ENCODE data around the gene DDX31. TPM values are rescaled to one million over a fixed set of nuclear protein-coding genes. Genes with fewer than 3 reads are reported as not detected.

Gene DDX31
- total and polyA plus RNA-seq, 2 donors (not counting 1 experiment from before 2014, with no cell fraction given), result 16.4 to 22.7 TPM

GRCh38 chr9:132694144-132694543, 24.4 kb upstream of the DDX31 start:
- WGBS (ENCODE audit: insufficient coverage), result no CpG with 5 or more reads among the region's 2 CpGs
- peaks cover 4% of the 10 kb centered on the region for H3K27me3 Mint-ChIP-seq
- no peaks in the 10 kb centered on the region for H4K20me1 ChIP-seq (ENCODE audit: control insufficient read depth, insufficient read depth, low read length, poor library complexity, severe bottlenecking)

GRCh38 chr9:132690696-132691095, 20.9 kb upstream of the DDX31 start:
- Mint-ChIP-seq H3K4me3 (no peak overlapping the region), H3K27ac (no peak overlapping the region), H3K4me1 (no peaks in the 10 kb centered on the region), H3K9me3 (ENCODE audit: insufficient read depth) (no peaks in the 10 kb centered on the region), H3K27me3 (no peaks in the 10 kb centered on the region)
- no peak overlapping the region for H3K4me2 ChIP-seq (replicated peaks; ENCODE audit: low read depth, low read length, poor library complexity, severe bottlenecking)
- intact Hi-C loops (cut with micrococcal nuclease), result no loop called here
- H4K20me1 ChIP-seq (ENCODE audit: control insufficient read depth, insufficient read depth, low read length, poor library complexity, severe bottlenecking), result peaks cover 5% of the 10 kb centered on the region
- no peak for TF ChIP-seq EZH2 (IDR thresholded peaks at IDR 0.05; ENCODE audit: borderline replicate concordance, insufficient read depth, low read depth, low read length, poor library complexity, severe bottlenecking)
- peaks cover 13 to 47% of the 10 kb centered on the region in 2 experiments for H3K36me3 ChIP-seq (replicated peaks in 1 of 2; ENCODE audit: control extremely low read depth in 1 of 2, control insufficient read depth in 1 of 2, extremely low read depth in 1 of 2, insufficient read depth in 2 of 2, low read length in 1 of 2)
- CTCF ChIA-PET, result no interaction called here
- no CpG with 5 or more reads among the region's 1 CpG for WGBS (ENCODE audit: insufficient coverage)
- POLR2A ChIA-PET, result no interaction called here
- H3K27me3 ChIP-seq (replicated peaks in 1 of 4; ENCODE audit: control extremely low read depth in 1 of 4, control insufficient read depth in 3 of 4, insufficient read depth in 4 of 4, low read length in 3 of 4), result no peaks in the 10 kb centered on the region
- no peak for DNase-seq
- no peak overlapping the region for H3K27ac ChIP-seq (ENCODE audit: low read length in 2 of 2)
- no peaks in the 10 kb centered on the region for H3K9me3 ChIP-seq (ENCODE audit: control extremely low read depth in 1 of 3, control insufficient read depth in 2 of 3, insufficient read depth in 1 of 3, low read length in 2 of 3)
- H3K4me3 ChIP-seq (ENCODE audit: control extremely low read depth in 1 of 5, extremely low read depth in 1 of 5, insufficient read depth in 1 of 5, low read depth in 2 of 5, low read length in 4 of 5), result no peak overlapping the region
- H3K4me1 ChIP-seq (ENCODE audit: control insufficient read depth in 2 of 2, insufficient read depth in 2 of 2, low read length in 2 of 2), result no peaks in the 10 kb centered on the region
- no peak overlapping the region for H3K9ac ChIP-seq (ENCODE audit: low read length)
- H2AFZ ChIP-seq (ENCODE audit: insufficient read depth, low read depth, low read length, poor library complexity, severe bottlenecking), result no peak overlapping the region
- no peak for ATAC-seq (ENCODE audit: low read depth)
- no peaks in the 10 kb centered on the region for H3K79me2 ChIP-seq (ENCODE audit: control insufficient read depth, insufficient read depth, low read length)

More at GRCh38 chr9:132694144-132694543, 24.4 kb upstream of the DDX31 start:
- intact Hi-C loops (cut with micrococcal nuclease), result loop anchor here (1.0 kb wide), 1 partner anchor 106 kb away; no protein-coding TSS in a partner anchor
- H3K27ac ChIP-seq (ENCODE audit: low read length in 2 of 2), result no peak overlapping the region
- H3K9me3 ChIP-seq (ENCODE audit: control extremely low read depth in 1 of 3, control insufficient read depth in 2 of 3, insufficient read depth in 1 of 3, low read length in 2 of 3), result peaks cover 1 to 23% (median 9%) of the 10 kb centered on the region in 3 donors
- ChIA-PET POLR2A (interaction anchor here (1.0 kb wide), 1 partner anchor 14 kb away, joined by 4 read pairs; no protein-coding TSS in a partner anchor), CTCF (interaction anchor here (0.8 to 1.5 kb wide), 4 partner anchors 14 to 104 kb away, joined by 3 to 4 read pairs (median 4); no protein-coding TSS in a partner anchor)
- Mint-ChIP-seq H3K4me3 (no peak overlapping the region), H3K27ac (no peak overlapping the region), H3K9me3 (ENCODE audit: insufficient read depth) (peaks cover 16% of the 10 kb centered on the region), H3K4me1 (no peaks in the 10 kb centered on the region)
- H3K4me3 ChIP-seq (ENCODE audit: control extremely low read depth in 1 of 5, extremely low read depth in 1 of 5, insufficient read depth in 1 of 5, low read depth in 2 of 5, low read length in 4 of 5), result no peak overlapping the region
- H3K27me3 ChIP-seq (replicated peaks in 1 of 4; ENCODE audit: control extremely low read depth in 1 of 4, control insufficient read depth in 3 of 4, insufficient read depth in 4 of 4, low read length in 3 of 4), result no peaks in the 10 kb centered on the region
- no peaks in the 10 kb centered on the region for H3K79me2 ChIP-seq (ENCODE audit: control insufficient read depth, insufficient read depth, low read length)
- DNase-seq (peak; percentile 24), ATAC-seq (ENCODE audit: low read depth) (no peak)
- H3K36me3 ChIP-seq (replicated peaks in 1 of 2; ENCODE audit: control extremely low read depth in 1 of 2, control insufficient read depth in 1 of 2, extremely low read depth in 1 of 2, insufficient read depth in 2 of 2, low read length in 1 of 2), result peaks cover 6 to 14% of the 10 kb centered on the region in 2 experiments
- no peak overlapping the region for H3K9ac ChIP-seq (ENCODE audit: low read length)
- no peaks in the 10 kb centered on the region for H3K4me1 ChIP-seq (ENCODE audit: control insufficient read depth in 2 of 2, insufficient read depth in 2 of 2, low read length in 2 of 2)
- no peak for TF ChIP-seq CTCF (IDR thresholded peaks at IDR 0.05)
- TF ChIP-seq EZH2 (IDR thresholded peaks at IDR 0.05; ENCODE audit: borderline replicate concordance, insufficient read depth, low read depth, low read length, poor library complexity, severe bottlenecking), result no peak
- H2AFZ ChIP-seq (ENCODE audit: insufficient read depth, low read depth, low read length, poor library complexity, severe bottlenecking), result no peak overlapping the region
- no peak overlapping the region for H3K4me2 ChIP-seq (replicated peaks; ENCODE audit: low read depth, low read length, poor library complexity, severe bottlenecking)
